NT2/D1 (cell line): ENCODE results near the gene TAC4.

Source experiments
- DNase-seq: peaks from one replicate; pipeline ENCODE4 v3.0.0-alpha.2; 2011; ENCODE audit warnings: low read depth, low spot score
- H3K27me3 ChIP-seq: 2 replicates; pipeline ENCODE4 v1.6.0; 2011; ENCODE audit warnings: mild to moderate bottlenecking; ENCODE audit not compliant: insufficient read length, insufficient read depth
- H3K36me3 ChIP-seq: 2 replicates; pipeline ENCODE4 v1.6.1; 2011; ENCODE audit warnings: mild to moderate bottlenecking, low read length, mixed read lengths; ENCODE audit not compliant: insufficient read depth, insufficient read length
- H3K4me1 ChIP-seq: 2 replicates; pipeline ENCODE4 v1.5.1; 2011; ENCODE audit not compliant: insufficient read depth, insufficient read length
- H3K4me3 ChIP-seq: 2 replicates; pipeline ENCODE4 v1.5.1; 2011; ENCODE audit warnings: low read depth; ENCODE audit not compliant: insufficient read length
- H3K9ac ChIP-seq: 2 replicates; pipeline ENCODE4 v1.6.0; 2011; ENCODE audit warnings: low read depth; ENCODE audit not compliant: insufficient read length
- H3K9me3 ChIP-seq: 2 replicates; pipeline ENCODE4 v1.5.1; 2011; ENCODE audit warnings: mild to moderate bottlenecking, low read length; ENCODE audit not compliant: insufficient read depth
- SUZ12 ChIP-seq: IDR thresholded peaks from 2 replicates; pipeline ENCODE4 v1.6.1; 2011; ENCODE audit not compliant: insufficient read length, insufficient read depth; ENCODE audit errors: extremely low read depth
- YY1 ChIP-seq: IDR thresholded peaks from 2 replicates; pipeline ENCODE4 v1.6.1; 2011; ENCODE audit not compliant: insufficient read length, insufficient read depth
- ZNF274 ChIP-seq: IDR thresholded peaks from 2 replicates; pipeline ENCODE4 v1.6.1; 2011; ENCODE audit warnings: mild to moderate bottlenecking, low read depth, low read length

The TAC4 gene

GRCh38 chr17:49861150-49861884 is 13.4 kb upstream of the TAC4 start:
- no peak for DNase-seq
- no peaks in the 10 kb centered on the region for H3K27me3 ChIP-seq
- peak overlapping the region; percentile 0 for H3K9ac ChIP-seq
- H3K4me3 ChIP-seq, result no peak overlapping the region
- TF ChIP-seq ZNF274 (no peak), SUZ12 (no peak), YY1 (no peak)
- H3K9me3 ChIP-seq, result no peaks in the 10 kb centered on the region
- no peaks in the 10 kb centered on the region for H3K36me3 ChIP-seq
- H3K4me1 ChIP-seq, result peaks cover 26% of the 10 kb centered on the region

GRCh38 chr17:49859991-49860953 is 12.4 kb upstream of the TAC4 start:
- H3K27me3 ChIP-seq, result no peaks in the 10 kb centered on the region
- no peaks in the 10 kb centered on the region for H3K36me3 ChIP-seq
- H3K9me3 ChIP-seq, result no peaks in the 10 kb centered on the region
- peak overlapping the region; percentile 38 for H3K9ac ChIP-seq
- H3K4me3 ChIP-seq, result no peak overlapping the region
- peaks cover 20% of the 10 kb centered on the region for H3K4me1 ChIP-seq
- TF ChIP-seq YY1 (no peak), ZNF274 (no peak), SUZ12 (no peak)
- DNase-seq, result no peak

GRCh38 chr17:49858796-49859195 is 10.9 kb upstream of the TAC4 start:
- Histone ChIP-seq H3K27me3 (peaks cover 10% of the 10 kb centered on the region), H3K9me3 (no peaks in the 10 kb centered on the region), H3K4me1 (peaks cover 15% of the 10 kb centered on the region), H3K9ac (no peak overlapping the region), H3K4me3 (no peak overlapping the region), H3K36me3 (no peaks in the 10 kb centered on the region)
- no peak for DNase-seq
- TF ChIP-seq SUZ12 (no peak), ZNF274 (no peak), YY1 (no peak)

GRCh38 chr17:49854126-49854525 is 6.3 kb upstream of the TAC4 start:
- no peak overlapping the region for H3K4me3 ChIP-seq
- H3K36me3 ChIP-seq, result no peaks in the 10 kb centered on the region
- no peak for DNase-seq
- H3K27me3 ChIP-seq, result peaks cover 44% of the 10 kb centered on the region
- no peak overlapping the region for H3K9ac ChIP-seq
- peaks cover 21% of the 10 kb centered on the region for H3K4me1 ChIP-seq
- no peak for TF ChIP-seq SUZ12
- H3K9me3 ChIP-seq, result no peaks in the 10 kb centered on the region

- DNase-seq, result no peak
- Histone ChIP-seq H3K27me3 (peaks cover 44% of the 10 kb centered on the region), H3K4me3 (no peak overlapping the region), H3K36me3 (no peaks in the 10 kb centered on the region), H3K9ac (no peak overlapping the region), H3K9me3 (no peaks in the 10 kb centered on the region), H3K4me1 (peaks cover 19% of the 10 kb centered on the region)
- no peak for TF ChIP-seq ZNF274
- TF ChIP-seq YY1, result no peak
- no peak for TF ChIP-seq SUZ12
Measured at GRCh38 chr17:49853470-49854015, 5.7 kb upstream of the TAC4 start.

- Histone ChIP-seq H3K27me3 (peaks cover 44% of the 10 kb centered on the region), H3K4me1 (peaks cover 18% of the 10 kb centered on the region), H3K9ac (peak overlapping the region; percentile 74), H3K36me3 (peaks cover 6% of the 10 kb centered on the region), H3K9me3 (no peaks in the 10 kb centered on the region), H3K4me3 (peak overlapping the region; percentile 48)
- TF ChIP-seq SUZ12 (no peak), YY1 (no peak), ZNF274 (no peak)
- peak; percentile 57 for DNase-seq
Measured at GRCh38 chr17:49851387-49852291, 3.8 kb upstream of the TAC4 start.
